PC-3 (cell line): ENCODE results near the gene ARHGEF11.

Experiments
- CTCF ChIP-seq: fragments of 300-600 bp; sonication (generic); conservative IDR thresholded peaks from 2 replicates; pipeline ENCODE4 v1.5.1; 2017; ENCODE audit warnings: antibody characterized with exemption, low read depth, mild to moderate bottlenecking, low read length
- EZH2 ChIP-seq: fragments of 300-600 bp; sonication (generic); IDR thresholded peaks from one replicate; pipeline ENCODE4 v1.6.1; 2017; ENCODE audit warnings: antibody characterized with exemption, mild to moderate bottlenecking, low read length; ENCODE audit not compliant: unreplicated experiment
- EZH2phosphoT487 ChIP-seq: fragments of 300-600 bp; sonication (generic); IDR thresholded peaks from 2 replicates; pipeline ENCODE4 v1.6.1; 2018; ENCODE audit warnings: mild to moderate bottlenecking, antibody characterized with exemption, low read length, borderline replicate concordance

- TF ChIP-seq CTCF (no peak), EZH2phosphoT487 (no peak), EZH2 (no peak)
These were observed 81.1 kb downstream of the ARHGEF11 start for GRCh38 chr1:156964441-156964840.
